Pancreas (tissue), 10 donors: ENCODE measurements around the gene RAB28. TPM values are rescaled to one million over a fixed set of nuclear protein-coding genes. Genes with fewer than 3 reads are reported as not detected.

Experiments used
- ATAC-seq, 4 donors: fragments of 200-7000 bp; cut with Tn5 transposase; one replicate each; pipeline versions ENCODE4 v1.8.0 to v1.9.1; 2020; ENCODE audit warnings: mild to moderate bottlenecking in 4 of 4, moderate library complexity in 4 of 4
- DNase-seq, 6 donors: peaks; one replicate each; pipeline ENCODE4 v3.0.0-alpha.2; 2020
- FAIRE-seq: peaks from 2 replicates; lab custom pipeline; 2012; peaks lifted over from hg19 to GRCh38; lab: Jason Lieb, UNC
- H3K27ac ChIP-seq, 4 donors: fragments of 200-600 bp; sonication (generic); 1 replicate in 3 of 4; 2 replicates in 1 of 4; pipeline versions ENCODE4 v1.5.0 to v1.8.0; 2020
- H3K27me3 ChIP-seq, 4 donors: fragments of 200-600 bp; one replicate each; pipeline ENCODE4 v1.8.0; 2021
- H3K36me3 ChIP-seq, 3 donors: fragments of 200-600 bp; sonication (generic) in 1 of 3; one replicate each; pipeline versions ENCODE4 v1.5.0 to v1.8.0; 2020 to 2021
- H3K4me1 ChIP-seq, 3 donors: fragments of 200-600 bp; one replicate each; pipeline ENCODE4 v1.8.0; 2021
- H3K4me3 ChIP-seq, 4 donors: fragments of 200-600 bp; sonication (generic) in 2 of 4; one replicate each; pipeline versions ENCODE4 v1.5.0 to v1.8.0; 2020 to 2021
- H3K9me3 ChIP-seq, 4 donors: fragments of 200-600 bp; one replicate each; pipeline ENCODE4 v1.8.0; 2021
- WGBS, 2 donors: extraction: QIAGEN DNeasy Blood & Tissue Kit; methylation state at CpG; one replicate each; pipeline ENCODE4 v1.1.7; 2013; 5-methylcytosine and 5-hydroxymethylcytosine counted together
- intact Hi-C, 3 donors: fragments of 100-400 bp; cut with DNase I; formaldehyde crosslinking; loops; one replicate each; pipeline versions ENCODE4 v1.11.1 to v1.14.2; 2022
- polyA plus RNA-seq, 2 donors: library from polyadenylated mRNA; stranded (reverse); fragments of 200-250 nt; gene quantifications; one replicate each; pipeline ENCODE4 v1.2.3, GENCODE V29; 2013
- total RNA-seq, 6 donors: library from RNA; stranded (reverse); fragmentation: NEBNext Ultra II Directional in 4 of 6; extraction: Animal tissue kit (Norgen Biotek cat#: 25700) in 4 of 6; gene quantifications; one replicate each; pipeline versions ENCODE4 v1.2.1 to v1.2.4, GENCODE V29; 2021 to 2023
- TF ChIP-seq, protein P1 (sequence below), 4 donors: fragments of 200-600 bp; sonication (generic) in 3 of 4; IDR thresholded peaks; one replicate each; pipeline versions ENCODE4 v1.5.0 to v1.8.0; 2021; ENCODE audit warnings: antibody characterized with exemption in 4 of 4
- donor health status: healthy with polysubstance abuse.
- donor health status: DM: no; HTN: no; CAD: no; lungs with moderate emphysema.
- donor health status: DM: no; HTN: no; CAD: no.
- donor health status: control.
- donor health status: control.
- donor health status: Bipolar disorder and iron deficiency.
- donor health status: DM: yes; HTN: yes; CAD: no.
- donor health status: DM: no; HTN: no; CAD: no.
- donor health status: DM: no; HTN: no; CAD: no.
- donor health status: DM: yes; HTN: yes; CAD: no.

RAB28 gene
- total and polyA plus RNA-seq, 8 donors, result 2.9 to 10.5 (median 5.4) TPM

DNA sequence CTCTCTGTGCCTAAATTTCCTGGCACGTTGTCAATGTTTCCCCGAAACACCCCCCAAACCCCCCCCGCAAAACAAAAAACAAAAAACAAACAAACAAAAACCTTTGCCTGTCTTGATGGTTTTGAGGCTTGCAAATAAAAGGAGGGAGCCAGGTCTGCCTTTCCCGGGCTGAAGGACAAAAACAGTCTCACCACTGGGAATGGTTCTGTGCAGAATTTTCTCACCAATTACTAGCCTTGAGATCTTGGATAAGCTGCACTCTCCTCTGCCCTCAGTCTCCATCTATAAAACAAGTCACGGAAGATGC is 44.6 kb upstream of the RAB28 start:
- H3K27ac ChIP-seq, result no peak overlapping the region
- H3K9me3 ChIP-seq, result no peaks in the 10 kb centered on the region
- no peaks in the 10 kb centered on the region for H3K4me1 ChIP-seq
- no peak for ATAC-seq
- WGBS, 2 donors, result 9 to 13% methylated on average over 5 of the region's 5 CpGs
- H3K4me3 ChIP-seq, result no peak overlapping the region
- intact Hi-C loops, result no loop called here
- H3K36me3 ChIP-seq, result no peaks in the 10 kb centered on the region
- FAIRE-seq, result no peak
- no peak for DNase-seq
- TF ChIP-seq, protein P1, sequence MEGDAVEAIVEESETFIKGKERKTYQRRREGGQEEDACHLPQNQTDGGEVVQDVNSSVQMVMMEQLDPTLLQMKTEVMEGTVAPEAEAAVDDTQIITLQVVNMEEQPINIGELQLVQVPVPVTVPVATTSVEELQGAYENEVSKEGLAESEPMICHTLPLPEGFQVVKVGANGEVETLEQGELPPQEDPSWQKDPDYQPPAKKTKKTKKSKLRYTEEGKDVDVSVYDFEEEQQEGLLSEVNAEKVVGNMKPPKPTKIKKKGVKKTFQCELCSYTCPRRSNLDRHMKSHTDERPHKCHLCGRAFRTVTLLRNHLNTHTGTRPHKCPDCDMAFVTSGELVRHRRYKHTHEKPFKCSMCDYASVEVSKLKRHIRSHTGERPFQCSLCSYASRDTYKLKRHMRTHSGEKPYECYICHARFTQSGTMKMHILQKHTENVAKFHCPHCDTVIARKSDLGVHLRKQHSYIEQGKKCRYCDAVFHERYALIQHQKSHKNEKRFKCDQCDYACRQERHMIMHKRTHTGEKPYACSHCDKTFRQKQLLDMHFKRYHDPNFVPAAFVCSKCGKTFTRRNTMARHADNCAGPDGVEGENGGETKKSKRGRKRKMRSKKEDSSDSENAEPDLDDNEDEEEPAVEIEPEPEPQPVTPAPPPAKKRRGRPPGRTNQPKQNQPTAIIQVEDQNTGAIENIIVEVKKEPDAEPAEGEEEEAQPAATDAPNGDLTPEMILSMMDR (IDR thresholded peaks at IDR 0.05), result no peak
- peaks cover 0 to 67% (median 6%) of the 10 kb centered on the region in 4 donors for H3K27me3 ChIP-seq

DNA sequence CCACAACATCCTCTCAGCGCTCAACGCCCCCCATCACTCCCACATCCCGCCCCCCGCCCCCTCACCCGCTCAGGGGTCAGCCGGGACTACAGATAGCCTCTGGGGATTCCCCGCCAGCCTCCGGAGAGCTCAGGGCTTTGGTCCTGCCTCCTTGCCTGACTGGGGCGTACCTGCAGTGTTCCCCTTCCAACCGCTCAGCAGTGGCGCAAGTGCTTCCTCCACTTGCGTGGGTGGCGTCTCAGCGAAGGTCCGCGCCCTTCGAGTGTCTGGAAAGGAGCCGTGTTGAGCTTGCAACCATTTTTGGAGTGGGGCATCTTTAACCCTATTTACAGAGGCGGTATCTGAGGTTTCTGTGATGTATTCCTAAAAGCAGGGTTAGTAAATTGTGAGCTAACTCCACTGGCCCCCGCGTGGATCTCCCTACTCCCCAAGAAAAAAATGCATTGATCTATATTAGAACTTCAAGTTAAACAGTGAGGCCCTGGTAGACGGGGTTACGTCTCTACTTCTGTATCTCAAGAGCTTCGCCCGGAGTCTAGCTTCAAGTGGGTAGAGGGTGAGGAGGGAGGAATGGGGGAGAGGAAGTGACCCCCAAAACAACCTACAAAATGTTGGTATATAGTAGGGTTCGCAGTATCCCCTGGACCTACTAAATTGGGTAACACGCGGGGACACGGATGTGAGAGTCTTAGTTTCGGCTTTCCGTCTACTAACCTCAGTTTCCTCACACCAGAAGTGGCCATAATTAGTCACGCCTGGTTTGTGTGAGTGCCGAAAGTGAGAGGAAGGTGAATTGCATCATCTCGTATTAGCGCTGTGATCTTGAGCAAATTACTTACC is 44.1 kb upstream of the RAB28 start:
- intact Hi-C loops, result no loop called here
- H3K4me1 ChIP-seq, result no peaks in the 10 kb centered on the region
- H3K27me3 ChIP-seq, result peaks cover 0 to 68% (median 5%) of the 10 kb centered on the region in 4 donors
- no peaks in the 10 kb centered on the region for H3K9me3 ChIP-seq
- no peaks in the 10 kb centered on the region for H3K36me3 ChIP-seq
- ATAC-seq, result peak in 1 of 4 donors; percentile 11
- TF ChIP-seq, protein P1 (IDR thresholded peaks at IDR 0.05), result no peak
- 5 to 7% methylated on average over 33 to 35 of the region's 35 CpGs for WGBS, 2 donors
- H3K27ac ChIP-seq, result no peak overlapping the region
- no peak overlapping the region for H3K4me3 ChIP-seq
- DNase-seq, result peak in 1 of 6 donors; percentile 36
- FAIRE-seq, result no peak

DNA sequence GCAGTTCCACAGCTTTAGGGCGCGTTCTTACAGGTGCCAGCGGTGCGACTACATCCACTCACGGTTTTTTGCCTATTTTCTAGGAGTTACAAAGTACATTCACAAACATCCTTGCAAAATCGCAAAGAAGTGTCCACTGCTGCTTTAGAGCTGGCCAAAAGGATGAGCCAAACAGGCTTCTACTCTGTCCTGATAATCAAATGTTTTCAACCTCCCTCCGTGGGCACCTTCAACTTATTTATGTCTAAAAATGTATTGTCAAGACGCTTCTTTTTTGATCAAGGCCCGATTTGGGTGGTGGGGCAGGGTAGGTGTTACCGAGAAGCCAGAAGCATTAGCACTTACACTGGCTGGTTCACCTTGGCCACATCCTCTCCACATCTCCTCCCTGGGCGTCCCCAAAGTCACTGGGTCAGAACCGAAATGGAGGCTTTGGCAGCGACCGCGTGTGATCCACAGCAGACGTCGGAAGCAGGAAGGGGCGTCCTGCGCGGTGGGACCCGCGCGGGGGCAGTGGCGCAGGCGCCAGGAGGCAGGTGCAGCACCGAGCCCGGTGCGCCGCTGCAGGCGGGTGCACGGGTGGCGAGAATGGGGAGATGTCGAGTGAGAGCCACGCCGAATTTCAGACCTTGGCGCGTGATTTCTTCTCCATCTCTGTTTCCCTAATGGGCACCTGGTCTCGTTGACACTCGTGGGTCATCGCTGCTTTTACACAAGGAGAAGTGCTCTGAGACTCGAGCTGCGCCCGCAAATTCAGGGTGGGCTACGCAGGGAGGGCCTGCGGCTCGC is 43.2 kb upstream of the RAB28 start:
- Histone ChIP-seq H3K27ac (no peak overlapping the region), H3K4me3 (no peak overlapping the region), H3K36me3 (no peaks in the 10 kb centered on the region), H3K4me1 (no peaks in the 10 kb centered on the region), H3K27me3 (peaks cover 0 to 72% (median 5%) of the 10 kb centered on the region in 4 donors), H3K9me3 (no peaks in the 10 kb centered on the region)
- DNase-seq (peak in 1 of 6 donors; percentile 37), FAIRE-seq (no peak), ATAC-seq (no peak)
- TF ChIP-seq, protein P1 (IDR thresholded peaks at IDR 0.05), result no peak
- intact Hi-C loops, result no loop called here
- 4% methylated on average over 45 to 46 of the region's 46 CpGs for WGBS, 2 donors

DNA sequence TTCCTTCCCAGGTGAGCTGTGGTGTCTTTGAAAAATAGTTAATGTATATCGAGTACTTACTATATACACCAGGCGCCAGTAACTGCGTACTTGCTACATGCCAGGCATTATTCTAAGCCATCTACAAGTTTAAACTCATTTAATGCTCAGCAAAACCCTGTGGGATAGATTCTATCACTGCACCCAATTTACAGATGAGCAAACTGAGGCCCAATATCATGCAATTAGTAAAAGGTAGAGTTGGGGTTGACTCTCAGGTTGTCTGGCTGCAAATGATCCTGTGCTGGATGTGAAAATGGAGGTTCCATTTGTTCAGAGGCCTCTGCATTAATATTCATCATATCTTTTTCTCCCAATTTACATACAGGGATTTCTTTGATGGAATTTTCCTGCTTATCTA is 42.5 kb upstream of the RAB28 start:
- WGBS, 2 donors, result 27 to 36% methylated on average over 3 of the region's 3 CpGs

More for the DNA sequence above, 42.5 kb upstream of the RAB28 start:
- no peaks in the 10 kb centered on the region for H3K36me3 ChIP-seq
- intact Hi-C loops, result no loop called here
- no peak for ATAC-seq
- no peak overlapping the region for H3K27ac ChIP-seq
- TF ChIP-seq, protein P1 (IDR thresholded peaks at IDR 0.05), result no peak
- no peak overlapping the region for H3K4me3 ChIP-seq
- no peak for DNase-seq
- H3K4me1 ChIP-seq, result no peaks in the 10 kb centered on the region
- peaks cover 0 to 70% (median 9%) of the 10 kb centered on the region in 4 donors for H3K27me3 ChIP-seq
- FAIRE-seq, result no peak
- H3K9me3 ChIP-seq, result no peaks in the 10 kb centered on the region
